Trophoblast cell (in vitro differentiated cells and primary cell): Measurements from ENCODE around the gene NUP58.

Source experiments
- DNase-seq, 2 donors: peaks; one replicate each; pipeline ENCODE4 v3.0.0-alpha.2; 2016
- H2AFZ ChIP-seq: 2 replicates; pipeline ENCODE4 v1.6.1; 2013; ENCODE audit warnings: low read length, moderate library complexity, mild to moderate bottlenecking; ENCODE audit not compliant: insufficient read depth, poor library complexity
- H2AK5ac ChIP-seq: 2 replicates; pipeline ENCODE4 v1.6.1; 2013; ENCODE audit warnings: mild to moderate bottlenecking, low read length
- H2BK120ac ChIP-seq: 2 replicates; pipeline ENCODE4 v1.6.1; 2013; ENCODE audit warnings: low read length, mild to moderate bottlenecking, moderate library complexity; ENCODE audit not compliant: insufficient read depth, poor library complexity
- H2BK12ac ChIP-seq: 2 replicates; pipeline ENCODE4 v1.6.1; 2013; ENCODE audit warnings: mild to moderate bottlenecking, low read length, moderate library complexity
- H2BK5ac ChIP-seq: 2 replicates; pipeline ENCODE4 v1.6.1; 2013; ENCODE audit warnings: low read length, low read depth, moderate library complexity, mild to moderate bottlenecking; ENCODE audit not compliant: poor library complexity
- H3K14ac ChIP-seq: 2 replicates; pipeline ENCODE4 v1.6.1; 2013; ENCODE audit warnings: mild to moderate bottlenecking, low read length
- H3K18ac ChIP-seq: 2 replicates; pipeline ENCODE4 v1.6.1; 2013; ENCODE audit warnings: mild to moderate bottlenecking, low read length
- H3K23ac ChIP-seq: 2 replicates; pipeline ENCODE4 v1.6.1; 2013; ENCODE audit warnings: low read length
- H3K27ac ChIP-seq: 2 replicates; pipeline ENCODE4 v1.5.1; 2013; ENCODE audit warnings: low read depth, mild to moderate bottlenecking, inconsistent platforms, low read length, moderate library complexity
- H3K27me3 ChIP-seq: 2 replicates; pipeline ENCODE4 v1.6.1; 2013; ENCODE audit warnings: inconsistent platforms, mild to moderate bottlenecking, low read length, moderate library complexity; ENCODE audit not compliant: insufficient read depth
- H3K36me3 ChIP-seq, 2 experiments: 1 replicate in 1 of 2; 2 replicates in 1 of 2; pipeline ENCODE4 v1.6.1; 2013; ENCODE audit warnings: low read length in 2 of 2, mild to moderate bottlenecking in 2 of 2, moderate library complexity in 1 of 2; ENCODE audit not compliant: insufficient read depth in 2 of 2, control insufficient read depth in 1 of 2
- H3K4ac ChIP-seq: 2 replicates; pipeline ENCODE4 v1.6.1; 2013; ENCODE audit warnings: low read depth, mild to moderate bottlenecking, low read length, moderate library complexity
- H3K4me1 ChIP-seq, 2 experiments: 1 replicate in 1 of 2; 2 replicates in 1 of 2; pipeline ENCODE4 v1.6.1; 2013; ENCODE audit warnings: low read length in 2 of 2, mild to moderate bottlenecking in 2 of 2, moderate library complexity in 1 of 2; ENCODE audit not compliant: insufficient read depth in 2 of 2, control insufficient read depth in 1 of 2
- H3K4me2 ChIP-seq: 2 replicates; pipeline ENCODE4 v1.6.1; 2013; ENCODE audit warnings: inconsistent platforms, mild to moderate bottlenecking, low read length, moderate library complexity
- H3K4me3 ChIP-seq: 2 replicates; pipeline ENCODE4 v1.5.1; 2013; ENCODE audit warnings: mild to moderate bottlenecking, low read depth, low read length, inconsistent platforms
- H3K79me1 ChIP-seq: one replicate; pipeline ENCODE4 v1.6.1; 2013; ENCODE audit warnings: low read length
- H3K79me2 ChIP-seq: 2 replicates; pipeline ENCODE4 v1.6.1; 2013; ENCODE audit warnings: low read length, mild to moderate bottlenecking; ENCODE audit not compliant: control insufficient read depth, insufficient read depth, poor library complexity
- H3K9ac ChIP-seq: 2 replicates; pipeline ENCODE4 v1.6.1; 2013; ENCODE audit warnings: mild to moderate bottlenecking, low read length
- H3K9me3 ChIP-seq: 2 replicates; pipeline ENCODE4 v1.6.1; 2013; ENCODE audit warnings: low read depth, mild to moderate bottlenecking, control low read depth, inconsistent platforms, low read length; ENCODE audit not compliant: insufficient read depth
- H4K12ac ChIP-seq: 2 replicates; pipeline ENCODE4 v1.6.1; 2013; ENCODE audit warnings: low read depth, mild to moderate bottlenecking, low read length, moderate library complexity
- H4K8ac ChIP-seq: 2 replicates; pipeline ENCODE4 v1.6.1; 2013; ENCODE audit warnings: low read depth, mild to moderate bottlenecking, low read length, moderate library complexity
- H4K91ac ChIP-seq: one replicate; pipeline ENCODE4 v1.6.1; 2013; ENCODE audit warnings: low read depth, mild to moderate bottlenecking, low read length, moderate library complexity
- WGBS: extraction: QIAGEN DNeasy Blood & Tissue Kit; methylation state at CpG from one replicate; pipeline ENCODE4 v1.1.7; 2013; ENCODE audit warnings: missing lambda C conversion rate; ENCODE audit not compliant: insufficient read length, insufficient coverage; ENCODE audit errors: extremely low coverage; 5-methylcytosine and 5-hydroxymethylcytosine counted together

Gene NUP58

DNA sequence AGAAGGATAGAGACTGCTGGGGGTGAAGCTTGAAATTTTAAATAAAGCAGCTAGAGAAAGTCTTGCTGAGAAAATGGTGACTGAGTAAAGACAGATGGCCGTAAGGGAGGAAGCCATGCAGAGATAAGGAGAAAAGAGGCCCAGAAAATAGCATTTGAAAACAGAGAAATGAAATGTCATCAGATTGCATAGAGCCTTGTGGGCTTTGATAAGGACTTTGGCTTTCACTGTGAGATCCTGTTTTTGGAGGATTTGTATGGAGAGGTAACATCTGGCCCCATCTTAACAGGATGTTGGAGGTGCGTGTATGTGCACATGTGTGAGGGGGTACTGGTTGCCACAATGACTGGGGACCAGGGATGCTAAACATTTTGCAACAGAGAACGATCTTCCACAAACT lies 50.8 kb downstream of the NUP58 start:
- H3K4ac ChIP-seq = no peak overlapping the region
- no peak overlapping the region for H2AFZ ChIP-seq
- no peak overlapping the region for H3K27ac ChIP-seq
- no peak for DNase-seq
- no peak overlapping the region for H3K4me3 ChIP-seq
- H2BK12ac ChIP-seq = no peak overlapping the region
- H3K4me2 ChIP-seq = no peak overlapping the region
- H2BK5ac ChIP-seq = no peak overlapping the region
- H3K27me3 ChIP-seq = no peaks in the 10 kb centered on the region
- no peaks in the 10 kb centered on the region for H3K79me1 ChIP-seq
- H3K23ac ChIP-seq = no peak overlapping the region
- H3K36me3 ChIP-seq = no peaks in the 10 kb centered on the region
- H3K9me3 ChIP-seq = no peaks in the 10 kb centered on the region
- no peak overlapping the region for H3K14ac ChIP-seq
- no CpG with 5 or more reads among the region's 3 CpGs for WGBS
- no peaks in the 10 kb centered on the region for H3K79me2 ChIP-seq
- no peak overlapping the region for H2AK5ac ChIP-seq
- H4K8ac ChIP-seq = no peak overlapping the region
- H3K18ac ChIP-seq = no peak overlapping the region
- no peaks in the 10 kb centered on the region for H3K4me1 ChIP-seq
- H4K12ac ChIP-seq = no peak overlapping the region
- H3K9ac ChIP-seq = no peak overlapping the region
- H2BK120ac ChIP-seq = no peak overlapping the region
- H4K91ac ChIP-seq = no peak overlapping the region

DNA sequence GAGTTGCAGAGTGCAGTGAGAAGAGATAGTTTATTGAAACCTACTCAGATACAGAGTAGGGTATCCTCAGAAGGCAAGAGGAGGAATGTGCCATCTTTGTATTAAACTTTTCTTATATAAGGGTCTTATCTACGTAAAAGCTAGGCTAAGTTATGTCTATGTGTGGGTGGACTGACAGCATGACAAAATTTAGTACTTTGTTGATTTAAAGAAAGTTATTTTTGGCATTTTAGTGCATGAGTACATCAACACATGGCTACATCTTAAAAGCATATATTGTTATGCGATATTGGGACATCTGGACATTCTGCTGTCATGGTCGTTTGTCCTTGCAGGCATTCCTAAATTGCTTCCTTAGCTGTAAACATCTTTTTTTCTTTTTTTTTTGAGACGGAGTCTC lies 51.4 kb downstream of the NUP58 start:
- no peak overlapping the region for H2BK5ac ChIP-seq
- no peak overlapping the region for H4K12ac ChIP-seq
- no peak overlapping the region for H3K4me3 ChIP-seq
- no CpG with 5 or more reads among the region's 4 CpGs for WGBS
- H3K23ac ChIP-seq = no peak overlapping the region
- no peak overlapping the region for H3K27ac ChIP-seq
- H4K91ac ChIP-seq = no peak overlapping the region
- H3K79me1 ChIP-seq = no peaks in the 10 kb centered on the region
- H3K9ac ChIP-seq = no peak overlapping the region
- no peak overlapping the region for H3K18ac ChIP-seq
- H2AK5ac ChIP-seq = no peak overlapping the region
- no peak overlapping the region for H2BK120ac ChIP-seq
- DNase-seq = no peak
- H3K27me3 ChIP-seq = no peaks in the 10 kb centered on the region
- no peak overlapping the region for H3K4me2 ChIP-seq
- H3K9me3 ChIP-seq = no peaks in the 10 kb centered on the region
- H3K14ac ChIP-seq = no peak overlapping the region
- H2BK12ac ChIP-seq = no peak overlapping the region
- no peak overlapping the region for H2AFZ ChIP-seq
- no peak overlapping the region for H4K8ac ChIP-seq
- no peak overlapping the region for H3K4ac ChIP-seq
- no peaks in the 10 kb centered on the region for H3K79me2 ChIP-seq
- no peaks in the 10 kb centered on the region for H3K36me3 ChIP-seq
- no peaks in the 10 kb centered on the region for H3K4me1 ChIP-seq

DNA sequence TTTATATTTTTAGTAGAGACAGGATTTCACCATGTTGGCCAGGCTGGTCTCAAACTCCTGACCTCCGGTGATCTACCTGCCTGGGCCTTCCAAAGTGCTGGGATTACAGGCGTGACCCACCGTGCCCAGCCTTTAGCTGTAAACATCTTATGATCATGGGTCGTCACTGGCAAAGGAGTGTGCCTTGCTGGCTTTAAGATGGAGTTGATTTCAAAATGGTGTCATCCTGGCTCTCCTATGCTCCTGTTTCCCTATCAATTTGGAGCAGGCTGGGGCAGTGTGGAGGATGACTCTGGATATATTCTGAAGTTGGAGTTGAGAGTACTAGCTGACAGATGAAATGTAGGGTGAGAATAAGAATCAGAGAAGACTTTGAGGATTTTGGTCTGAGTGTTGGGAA lies 51.9 kb downstream of the NUP58 start:
- Histone ChIP-seq H2BK5ac (no peak overlapping the region), H2AK5ac (no peak overlapping the region)
- DNase-seq = no peak

DNA sequence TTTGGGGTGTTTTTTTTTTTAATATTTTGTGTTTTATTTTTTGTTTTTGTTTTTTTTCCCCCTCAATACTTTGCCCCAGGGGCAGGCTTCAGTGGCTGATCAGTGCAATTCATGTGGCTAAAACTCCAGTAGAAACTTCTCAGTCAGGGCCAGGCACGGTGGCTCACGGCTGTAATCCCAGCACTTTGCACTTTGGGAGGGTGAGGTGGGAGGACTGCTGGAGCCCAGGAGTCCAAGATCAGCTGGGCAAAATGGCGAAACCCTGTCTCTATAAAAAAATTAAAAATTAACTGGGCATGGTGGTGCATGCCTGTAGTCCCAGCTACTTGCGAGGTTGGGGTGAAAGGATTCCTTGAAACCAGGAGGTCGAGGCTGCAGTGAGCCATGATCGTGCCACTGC lies 53.0 kb downstream of the NUP58 start:
- Histone ChIP-seq H4K8ac (no peak overlapping the region), H3K79me2 (no peaks in the 10 kb centered on the region), H3K23ac (no peak overlapping the region), H3K4me1 (no peaks in the 10 kb centered on the region), H2BK12ac (no peak overlapping the region), H3K18ac (no peak overlapping the region), H2AFZ (no peak overlapping the region), H2BK5ac (no peak overlapping the region), H3K4ac (no peak overlapping the region), H4K91ac (no peak overlapping the region), H3K27ac (no peak overlapping the region), H4K12ac (no peak overlapping the region), H3K4me3 (no peak overlapping the region), H2AK5ac (no peak overlapping the region), H2BK120ac (no peak overlapping the region), H3K36me3 (no peaks in the 10 kb centered on the region), H3K9ac (no peak overlapping the region), H3K14ac (no peak overlapping the region), H3K27me3 (no peaks in the 10 kb centered on the region), H3K4me2 (no peak overlapping the region), H3K79me1 (no peaks in the 10 kb centered on the region), H3K9me3 (no peaks in the 10 kb centered on the region)
- DNase-seq = no peak
- WGBS = no CpG with 5 or more reads among the region's 6 CpGs

More for the DNA sequence above, 51.9 kb downstream of the NUP58 start:
- no peaks in the 10 kb centered on the region for H3K36me3 ChIP-seq
- no peak overlapping the region for H2BK12ac ChIP-seq
- no peak overlapping the region for H3K23ac ChIP-seq
- H4K8ac ChIP-seq = no peak overlapping the region
- no peaks in the 10 kb centered on the region for H3K9me3 ChIP-seq
- H2BK120ac ChIP-seq = no peak overlapping the region
- H3K4me2 ChIP-seq = no peak overlapping the region
- no peak overlapping the region for H3K14ac ChIP-seq
- H3K27me3 ChIP-seq = no peaks in the 10 kb centered on the region
- no peak overlapping the region for H4K91ac ChIP-seq
- no peaks in the 10 kb centered on the region for H3K79me2 ChIP-seq
- no peak overlapping the region for H4K12ac ChIP-seq
- no peak overlapping the region for H3K4me3 ChIP-seq
- H3K27ac ChIP-seq = no peak overlapping the region
- H3K4ac ChIP-seq = no peak overlapping the region
- H2AFZ ChIP-seq = no peak overlapping the region
- H3K79me1 ChIP-seq = no peaks in the 10 kb centered on the region
- no CpG with 5 or more reads among the region's 4 CpGs for WGBS
- no peak overlapping the region for H3K9ac ChIP-seq
- no peak overlapping the region for H3K18ac ChIP-seq
- no peaks in the 10 kb centered on the region for H3K4me1 ChIP-seq
